GM21360 (cell line): Measurements from ENCODE around the gene DHRS12.

Source experiments
- ATAC-seq: cut with Tn5 transposase; IDR thresholded peaks from one replicate; pipeline ENCODE4 v1.9.1; 2021; ENCODE audit warnings: mild to moderate bottlenecking, moderate library complexity; ENCODE audit not compliant: unreplicated experiment

Gene DHRS12

DNA sequence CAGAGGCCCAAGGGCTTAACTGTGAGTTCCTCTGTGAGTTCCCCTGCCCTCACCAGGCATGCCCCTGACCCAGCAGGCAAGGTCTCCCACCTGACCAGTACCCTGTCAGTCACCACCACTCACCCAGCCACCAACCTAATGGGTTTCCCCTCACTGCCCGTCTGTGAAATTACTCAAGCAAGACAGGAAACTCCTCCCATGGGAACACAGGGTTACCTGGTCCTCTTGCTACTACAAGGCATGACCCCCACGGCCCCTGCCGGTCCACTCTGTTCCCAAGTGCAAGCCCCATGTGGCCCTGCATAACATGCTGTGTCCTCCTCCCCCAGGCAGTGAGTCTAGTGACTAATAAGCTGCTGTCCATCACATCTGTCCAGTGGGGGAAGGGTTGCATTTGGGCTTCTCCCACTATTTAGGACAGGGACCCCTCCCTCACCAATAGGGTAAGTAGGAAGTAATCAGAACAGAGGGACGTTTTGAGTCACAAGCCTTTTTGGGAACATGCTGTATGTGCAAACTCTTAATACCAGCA lies 8.0 kb upstream of the DHRS12 start:
- ATAC-seq = peak; percentile 49

- no peak for ATAC-seq
Measured at GRCh38 chr13:51811046-51811445, 7.1 kb upstream of the DHRS12 start.

DNA sequence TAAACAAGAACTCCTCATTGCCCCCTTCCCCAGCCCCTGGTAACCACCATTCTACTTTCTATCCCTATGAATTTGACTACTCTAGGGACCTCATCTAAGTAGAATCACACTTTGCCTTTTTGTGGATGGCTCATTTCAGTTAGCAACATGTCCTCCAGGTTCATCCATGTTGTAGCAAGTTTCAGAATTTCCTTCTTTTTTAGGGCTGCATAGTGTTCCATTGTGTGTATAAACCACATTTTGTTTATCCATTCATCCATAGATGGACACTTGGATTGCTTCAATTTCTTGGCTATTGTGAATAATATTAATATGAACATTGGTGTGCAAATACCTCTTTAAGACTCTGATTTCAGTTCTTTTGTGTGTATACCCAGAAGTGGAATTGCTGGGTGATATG lies 4.8 kb upstream of the DHRS12 start:
- ATAC-seq = no peak

DNA sequence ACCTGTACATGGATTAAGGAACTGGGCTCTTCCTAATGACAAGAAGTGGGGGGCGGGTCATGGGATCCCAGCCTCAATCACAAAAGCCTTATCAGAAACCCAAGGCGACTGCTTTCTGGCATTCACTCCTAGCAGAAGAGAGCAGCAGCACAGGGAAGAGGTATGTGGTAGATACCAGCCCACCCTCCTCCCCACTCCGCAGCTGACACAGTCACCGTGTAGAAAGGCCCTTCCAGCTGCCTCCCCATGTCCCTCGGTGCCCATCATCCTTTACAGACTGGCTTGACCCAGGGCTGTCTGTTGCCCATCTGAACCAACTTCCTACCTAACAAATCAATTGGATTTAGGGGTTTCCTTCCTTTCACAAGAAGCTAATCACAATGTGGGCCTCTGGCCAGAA lies 3.1 kb upstream of the DHRS12 start:
- no peak for ATAC-seq

- ATAC-seq = no peak
Measured at GRCh38 chr13:51806566-51806965, 2.6 kb upstream of the DHRS12 start.

DNA sequence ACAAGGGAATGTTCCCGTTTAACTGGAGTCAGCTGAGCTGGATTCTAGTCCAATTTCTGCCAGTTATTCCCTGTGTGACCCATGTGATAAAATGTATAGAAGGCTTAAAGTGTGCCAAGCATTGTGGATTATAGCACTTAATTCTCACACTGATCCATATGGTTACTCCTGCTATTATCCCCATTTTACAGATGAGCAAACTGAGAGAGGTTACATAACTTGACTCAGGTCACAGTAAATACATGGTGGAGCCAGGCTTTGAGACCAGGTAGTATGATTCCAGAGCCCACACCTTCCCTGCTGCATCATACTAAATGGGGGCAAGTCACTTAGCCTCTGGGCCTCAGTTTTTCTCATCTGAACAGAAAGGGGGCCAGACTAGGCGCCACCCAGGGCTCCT lies 2.0 kb upstream of the DHRS12 start:
- ATAC-seq = no peak

DNA sequence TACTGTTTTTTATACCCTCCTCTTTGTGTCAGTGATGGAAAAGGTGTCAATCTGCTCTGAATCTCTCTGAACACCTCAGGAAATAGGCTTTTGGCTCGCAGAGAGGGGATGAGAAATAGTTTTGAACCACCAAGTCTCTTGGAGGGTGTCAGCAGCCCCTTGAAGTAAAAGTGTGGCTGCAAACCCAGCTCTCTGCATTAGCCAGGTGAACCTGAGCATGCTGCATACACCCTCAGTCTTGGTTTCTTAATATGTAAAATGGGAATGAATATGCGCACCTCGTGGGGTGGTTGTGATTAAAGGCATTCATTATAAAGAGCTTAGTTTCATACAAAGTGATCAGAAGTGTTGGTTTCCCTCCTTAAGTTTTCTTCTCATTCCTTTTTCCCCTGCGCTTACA lies 1.4 kb upstream of the DHRS12 start:
- no peak for ATAC-seq

DNA sequence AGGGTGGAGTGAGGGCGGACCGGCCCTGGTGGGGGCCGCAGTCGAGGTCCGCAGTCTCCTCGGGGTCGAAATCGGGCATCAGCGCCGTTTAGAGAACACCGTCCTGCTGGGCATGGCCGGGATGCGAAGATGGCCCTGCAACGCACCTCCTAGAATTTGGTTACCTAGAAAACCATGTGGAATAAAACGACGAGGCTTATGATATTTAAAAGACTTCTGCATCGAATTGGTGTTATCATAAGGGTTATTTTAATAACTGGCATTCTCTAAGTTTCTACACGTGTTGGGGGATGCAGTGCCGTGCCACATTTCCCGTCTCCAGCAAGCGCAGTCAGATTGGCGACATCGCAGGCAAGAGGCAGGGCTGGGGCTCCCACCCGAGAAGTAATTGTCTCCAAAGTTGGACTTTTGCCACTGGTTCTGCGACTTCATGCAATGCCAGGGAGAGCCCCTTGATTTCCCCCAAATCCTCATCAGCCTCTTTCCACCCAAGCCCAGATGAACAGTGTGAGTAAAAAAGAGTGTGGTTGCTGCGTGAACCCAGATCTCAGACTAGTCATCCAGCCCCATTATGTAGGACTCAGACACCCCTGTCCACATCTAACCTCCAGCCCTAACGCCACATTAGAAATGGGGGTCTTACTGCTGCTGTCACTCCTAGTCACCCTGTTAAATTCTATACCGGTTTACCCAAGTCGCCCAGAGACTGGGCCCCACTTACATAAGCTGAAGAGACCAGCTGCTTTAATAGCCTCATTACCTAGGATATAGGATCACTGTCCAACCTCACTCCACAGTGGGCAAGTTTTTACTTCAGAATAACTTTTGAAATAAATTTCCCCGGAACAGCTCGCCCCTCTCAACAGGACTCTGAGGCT lies 571 bp upstream of the DHRS12 start:
- ATAC-seq = no peak

GRCh38 chr13:51802631-51803418 lies 1.1 kb downstream of the DHRS12 start:
- no peak for ATAC-seq

DNA sequence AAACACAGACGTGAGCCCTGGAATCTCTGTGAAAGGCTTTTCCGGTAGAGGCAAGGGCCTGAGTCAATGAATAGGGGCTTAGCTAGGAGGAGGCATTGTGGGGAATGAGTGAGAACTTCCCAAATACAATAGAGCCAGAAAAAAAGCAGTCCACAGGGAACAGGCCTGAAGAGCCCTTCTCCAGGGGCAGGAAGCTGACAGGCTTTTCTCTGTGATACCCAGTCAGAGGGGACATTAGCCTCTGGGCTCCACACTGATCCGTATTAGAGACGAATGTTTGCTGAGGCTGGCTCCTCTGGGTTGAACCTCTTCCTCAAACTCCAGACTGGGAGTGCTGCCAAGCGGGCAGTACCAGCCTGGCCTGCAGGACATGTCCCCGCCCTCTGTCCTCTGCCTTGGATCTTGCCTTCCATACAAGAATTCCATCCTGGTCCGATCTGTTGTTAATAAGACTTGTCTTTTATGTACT lies 2.3 kb downstream of the DHRS12 start:
- ATAC-seq = no peak

DNA sequence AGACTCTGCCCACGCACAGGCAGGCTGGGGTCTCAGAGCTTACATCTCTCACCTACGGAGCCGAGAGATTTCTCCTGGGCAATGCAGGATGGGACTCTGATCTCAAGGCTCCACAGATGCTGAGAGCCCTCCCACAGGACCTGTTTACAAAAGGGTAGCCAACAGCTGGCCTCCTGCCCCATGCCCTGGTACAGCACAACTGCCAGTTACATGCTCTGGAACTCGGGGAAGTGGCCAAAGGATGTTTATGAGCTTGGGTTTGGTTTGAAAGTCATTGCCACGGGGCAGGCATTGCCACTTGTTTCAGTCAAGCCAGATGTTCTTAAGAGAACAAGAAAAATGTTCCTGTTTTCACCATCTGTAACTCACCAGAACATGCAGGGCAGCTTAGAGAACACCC lies 3.5 kb downstream of the DHRS12 start:
- ATAC-seq = no peak

DNA sequence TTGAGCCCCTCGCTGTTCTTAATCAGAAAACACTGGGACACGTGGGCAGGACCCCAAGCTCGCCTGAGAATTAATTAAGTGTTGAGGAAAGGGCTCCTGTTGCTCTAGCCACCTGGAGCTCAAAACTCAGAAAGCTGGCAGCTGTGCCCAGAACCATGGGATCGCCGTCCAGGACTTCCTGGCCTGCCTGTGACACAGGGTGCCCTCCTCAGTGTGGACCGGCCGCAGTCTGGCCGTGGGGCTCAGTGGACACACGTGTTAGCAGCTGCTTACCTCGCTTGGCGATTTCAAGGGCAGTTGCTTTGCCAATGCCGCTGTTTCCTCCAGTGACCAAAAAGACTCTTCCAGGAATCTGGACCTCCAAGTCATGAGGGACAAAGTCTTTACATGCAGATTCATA lies 4.7 kb downstream of the DHRS12 start:
- ATAC-seq = no peak

- no peak for ATAC-seq
Measured at GRCh38 chr13:51797664-51798488, 6.1 kb downstream of the DHRS12 start.

GRCh38 chr13:51796546-51796945 lies 7.4 kb downstream of the DHRS12 start:
- ATAC-seq = no peak

DNA sequence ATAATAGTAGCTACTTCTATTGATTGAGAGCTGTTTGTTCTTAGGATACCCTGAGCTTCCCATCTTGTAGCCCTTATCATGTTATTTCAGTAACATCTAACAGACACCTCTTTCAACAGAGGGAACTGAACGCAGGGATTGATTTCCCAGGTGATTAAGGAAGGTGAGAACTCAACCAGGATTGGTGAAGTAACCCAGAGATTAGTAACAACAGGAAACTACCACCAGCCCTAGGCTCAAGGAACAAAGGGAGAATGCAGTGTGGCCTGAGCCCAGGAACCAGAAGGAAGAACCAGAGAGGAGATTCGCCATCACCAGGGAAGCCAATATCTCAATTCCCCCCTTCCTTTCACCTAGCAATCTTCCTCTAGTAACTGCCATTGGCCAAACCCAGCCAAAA lies 8.5 kb downstream of the DHRS12 start:
- no peak for ATAC-seq

GRCh38 chr13:51794964-51795363 lies 9.0 kb downstream of the DHRS12 start:
- ATAC-seq = no peak

DNA sequence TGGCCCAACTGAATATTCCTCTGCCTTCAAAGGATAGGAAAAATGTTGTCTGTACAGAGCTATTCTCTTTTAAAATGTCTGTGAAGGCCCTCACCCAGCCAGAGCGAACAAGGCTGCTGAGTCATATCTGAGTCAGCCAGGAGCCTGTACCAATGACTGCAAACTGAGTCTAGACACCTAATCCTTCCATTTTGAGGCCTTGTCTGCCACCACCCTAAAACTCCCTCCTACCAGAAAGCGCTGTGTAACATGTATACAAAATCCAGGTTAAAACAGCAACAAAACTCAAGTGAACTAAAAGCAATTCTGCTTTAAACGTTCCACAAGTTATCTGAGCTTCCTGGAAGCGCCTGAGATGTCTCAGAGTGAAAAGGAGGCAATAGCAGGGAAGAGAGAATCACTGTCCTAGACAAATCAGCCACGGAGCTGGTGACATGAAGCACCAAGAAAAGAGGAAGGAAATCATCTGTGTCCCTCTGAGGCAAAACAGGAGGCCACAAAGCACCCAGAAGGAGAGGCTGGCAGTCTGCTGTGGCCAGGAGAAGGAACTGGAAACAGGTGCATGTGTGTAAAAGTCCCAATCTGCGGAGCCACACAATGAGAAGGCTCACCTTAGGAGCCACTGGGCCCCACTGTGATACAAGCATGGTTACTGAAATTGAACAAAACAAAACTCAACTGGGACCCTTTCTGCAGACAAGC lies 10.2 kb downstream of the DHRS12 start:
- peak; percentile 59 for ATAC-seq

DNA sequence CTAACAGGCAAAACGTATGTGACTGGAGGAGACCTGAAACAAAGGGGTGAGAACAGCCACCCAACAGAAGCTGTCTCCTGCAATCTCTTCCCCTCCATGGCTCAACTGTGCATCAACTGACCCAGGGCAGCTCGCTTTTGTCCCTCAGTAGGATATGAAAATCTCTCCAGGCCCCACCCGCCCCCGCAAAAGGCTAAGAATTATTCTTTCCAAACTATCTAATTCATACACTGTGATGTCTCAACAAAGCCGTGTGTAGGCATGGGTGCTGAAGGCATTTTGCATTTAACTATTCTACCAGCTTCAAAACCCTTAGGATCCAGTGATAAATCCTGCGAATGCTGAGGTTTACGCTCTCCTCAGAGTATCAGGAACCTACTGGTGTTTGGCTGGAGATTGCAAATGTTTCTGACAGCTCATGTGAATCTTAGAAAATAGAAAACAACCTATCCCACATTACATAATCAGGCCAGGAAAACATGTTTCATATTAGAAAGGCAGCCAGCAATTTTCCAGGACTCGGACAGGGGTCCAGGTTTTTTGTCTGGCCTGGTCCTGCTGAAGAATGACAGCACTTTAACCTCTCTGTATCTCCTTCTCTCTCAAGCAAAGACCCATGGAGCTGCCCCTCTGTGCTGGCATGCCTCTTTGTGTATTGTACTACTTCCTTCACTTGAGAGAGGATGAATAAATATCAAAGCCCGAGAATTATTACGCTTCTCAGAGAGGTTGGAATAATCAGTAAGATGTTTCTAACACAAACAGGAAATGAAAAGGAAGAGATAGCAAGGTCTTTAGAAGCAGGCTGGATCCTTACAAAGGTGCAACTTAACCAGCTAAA lies 17.3 kb downstream of the DHRS12 start:
- no peak for ATAC-seq

GRCh38 chr13:51785712-51786424 lies 18.1 kb downstream of the DHRS12 start:
- no peak for ATAC-seq
